GM23248 (cell line): ENCODE results near the gene SHCBP1L. TPM values are rescaled to one million over a fixed set of nuclear protein-coding genes. Genes with fewer than 3 reads are reported as not detected.

Experiments
- DNase-seq: peaks from one replicate; pipeline ENCODE4 v3.0.0-alpha.2; 2015
- H2AFZ ChIP-seq: fragments of 200-600 bp; sonication (generic); 2 replicates; pipeline ENCODE4 v1.6.1; 2016; ENCODE audit warnings: antibody characterized with exemption
- H3F3A ChIP-seq: fragments of 200-600 bp; sonication (generic); 2 replicates; pipeline ENCODE4 v1.6.1; 2016; ENCODE audit warnings: mild to moderate bottlenecking, antibody characterized with exemption, mixed run types; ENCODE audit not compliant: insufficient read depth
- H3K27ac ChIP-seq: fragments of 200-600 bp; sonication (generic); 2 replicates; pipeline ENCODE4 v1.5.1; 2016; ENCODE audit warnings: mild to moderate bottlenecking
- H3K27me3 ChIP-seq: fragments of 200-600 bp; sonication (generic); replicated peaks from 2 replicates; pipeline ENCODE4 v1.6.1; 2016; ENCODE audit warnings: mild to moderate bottlenecking; ENCODE audit not compliant: insufficient read depth
- H3K36me3 ChIP-seq: fragments of 200-600 bp; sonication (generic); 2 replicates; pipeline ENCODE4 v1.6.1; 2016; ENCODE audit warnings: low read depth, mild to moderate bottlenecking
- H3K4me1 ChIP-seq: fragments of 200-600 bp; sonication (generic); 2 replicates; pipeline ENCODE4 v1.6.1; 2016; ENCODE audit warnings: mild to moderate bottlenecking; ENCODE audit not compliant: insufficient read depth
- H3K4me2 ChIP-seq: fragments of 200-600 bp; sonication (generic); one replicate; pipeline ENCODE4 v1.6.1; 2016; ENCODE audit warnings: mild to moderate bottlenecking; ENCODE audit not compliant: unreplicated experiment
- H3K4me3 ChIP-seq: fragments of 200-600 bp; sonication (generic); 2 replicates; pipeline ENCODE4 v1.5.1; 2016; ENCODE audit warnings: mild to moderate bottlenecking
- H3K79me2 ChIP-seq: fragments of 200-600 bp; sonication (generic); 2 replicates; pipeline ENCODE4 v1.6.1; 2016; ENCODE audit warnings: mild to moderate bottlenecking; ENCODE audit not compliant: insufficient read depth
- H3K9ac ChIP-seq: fragments of 200-600 bp; sonication (generic); 2 replicates; pipeline ENCODE4 v1.6.1; 2016; ENCODE audit warnings: mild to moderate bottlenecking
- H3K9me2 ChIP-seq: fragments of 200-600 bp; sonication (generic); 2 replicates; pipeline ENCODE4 v1.6.1; 2016; ENCODE audit warnings: mixed run types, mild to moderate bottlenecking, moderate library complexity; ENCODE audit not compliant: insufficient read depth
- H3K9me3 ChIP-seq: fragments of 200-600 bp; sonication (generic); one replicate; pipeline ENCODE4 v1.6.1; 2017; ENCODE audit warnings: low read depth
- H4K20me1 ChIP-seq: fragments of 200-600 bp; sonication (generic); 2 replicates; pipeline ENCODE4 v1.6.0; 2016; ENCODE audit not compliant: insufficient read depth
- EZH2 ChIP-seq: fragments of 200-600 bp; sonication (generic); IDR thresholded peaks from 2 replicates; pipeline ENCODE4 v1.6.1; 2018; ENCODE audit warnings: antibody characterized with exemption, mild to moderate bottlenecking; ENCODE audit not compliant: insufficient read depth, poor library complexity, severe bottlenecking
- EZH2phosphoT487 ChIP-seq: fragments of 200-600 bp; sonication (generic); IDR thresholded peaks from 2 replicates; pipeline ENCODE4 v1.6.1; 2018; ENCODE audit warnings: antibody characterized with exemption, moderate library complexity, mild to moderate bottlenecking, low read depth; ENCODE audit not compliant: insufficient read depth
- WGBS, 2 experiments: methylation state at CpG; one replicate each; pipeline ENCODE4 v1.1.6; 2015 to 2017; ENCODE audit warnings: low lambda C conversion rate in 2 of 2, low coverage in 1 of 2; ENCODE audit errors: missing lambda C conversion rate in 2 of 2; 5-methylcytosine and 5-hydroxymethylcytosine counted together
- in situ Hi-C: fragments of 300-500 bp; cut with MboI; formaldehyde crosslinking; loops from 2 replicates; pipeline ENCODE4 v1.15.0; 2020
- polyA plus RNA-seq: library from polyadenylated mRNA; unstranded; fragments of >200 nt; fragmentation: Nextera tagmentation; extraction: Ambion mirVana; gene quantifications from 2 replicates; pipeline ENCODE4 v1.2.1, GENCODE V29; 2016
- total RNA-seq: library from RNA; depleted of rRNA; stranded (reverse); fragments of >200 nt; shearing (Covaris generic); gene quantifications from 2 replicates; pipeline ENCODE4 v1.2.3, GENCODE V29; 2014

SHCBP1L gene
- total and polyA plus RNA-seq, 2 experiments from 2014 or later: not detected

DNA sequence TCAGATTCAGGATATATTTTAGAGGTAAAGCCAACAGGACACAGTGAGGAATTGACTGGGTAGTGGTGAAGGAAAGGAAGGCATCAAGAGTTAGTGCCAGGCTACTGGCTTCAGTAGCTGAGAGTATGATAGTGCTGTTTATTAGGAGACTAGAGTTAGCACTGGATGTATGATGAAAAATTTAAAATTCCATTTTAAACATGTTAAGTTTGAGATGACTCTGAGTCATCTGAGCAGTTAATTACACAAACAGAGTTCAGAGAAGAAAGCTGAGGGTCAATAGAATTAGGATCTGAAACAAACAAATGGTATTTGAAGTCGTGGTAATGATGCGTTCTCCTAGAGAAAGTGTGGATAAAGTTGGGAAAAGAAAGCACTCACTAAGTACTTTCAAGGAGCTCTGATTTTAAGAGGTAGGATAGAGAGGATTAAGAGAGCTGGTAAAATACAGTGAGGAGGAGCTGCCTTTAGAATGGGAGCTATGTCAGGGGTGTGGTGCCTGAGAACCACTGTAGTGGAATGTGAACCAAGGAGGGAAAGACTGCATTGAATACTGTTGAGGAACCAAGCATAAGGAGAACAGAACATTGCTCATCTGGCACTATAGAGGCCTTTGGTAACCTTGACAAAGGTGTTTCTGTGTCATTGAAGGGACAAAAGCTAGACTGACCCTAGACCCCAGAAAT is 21.7 kb upstream of the SHCBP1L start:
- no peaks in the 10 kb centered on the region for H3K9me3 ChIP-seq
- H3K27me3 ChIP-seq: no peaks in the 10 kb centered on the region
- H3K4me1 ChIP-seq: peaks cover 17% of the 10 kb centered on the region
- H3K9ac ChIP-seq: no peak overlapping the region
- H4K20me1 ChIP-seq: no peaks in the 10 kb centered on the region
- no peaks in the 10 kb centered on the region for H3K9me2 ChIP-seq
- H2AFZ ChIP-seq: peak overlapping the region; percentile 68
- H3K36me3 ChIP-seq: no peaks in the 10 kb centered on the region
- in situ Hi-C loops: no loop called here
- peak overlapping the region; percentile 20; the same call in 1 of the 2 replicates for H3K27ac ChIP-seq
- WGBS, 2 experiments: 75 to 77% methylated on average over 2 of the region's 2 CpGs
- peak; percentile 45 for DNase-seq
- H3K79me2 ChIP-seq: no peaks in the 10 kb centered on the region
- H3K4me3 ChIP-seq: no peak overlapping the region
- H3F3A ChIP-seq: peaks cover 12% of the 10 kb centered on the region; the same call in 1 of the 2 replicates
- no peak overlapping the region for H3K4me2 ChIP-seq
- no peak for TF ChIP-seq EZH2phosphoT487
- no peak for TF ChIP-seq EZH2

DNA sequence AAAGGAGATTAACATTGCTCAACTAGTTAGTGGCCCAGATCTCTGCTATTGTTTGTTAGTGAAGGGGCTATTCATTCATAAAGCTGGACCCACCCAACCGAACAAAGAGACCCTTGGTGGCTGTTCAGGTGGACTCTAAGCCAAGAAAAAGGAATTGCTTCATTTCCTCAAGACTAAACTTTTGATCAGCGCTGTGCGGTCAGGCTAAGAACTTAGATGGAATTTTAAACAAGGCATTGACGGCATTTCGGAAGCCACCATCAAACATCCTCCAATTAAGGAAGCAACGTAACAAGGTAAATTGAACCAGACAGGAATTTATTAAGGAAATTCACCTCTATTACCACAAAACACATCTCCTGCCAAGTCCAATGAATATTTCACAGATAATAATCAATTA is 19.9 kb upstream of the SHCBP1L start:
- no peaks in the 10 kb centered on the region for H3K79me2 ChIP-seq
- no peaks in the 10 kb centered on the region for H3K9me2 ChIP-seq
- DNase-seq: no peak
- TF ChIP-seq EZH2phosphoT487: no peak
- TF ChIP-seq EZH2: no peak
- 91 to 92% methylated on average over 6 of the region's 6 CpGs for WGBS, 2 experiments
- no peak overlapping the region for H2AFZ ChIP-seq
- H3K4me3 ChIP-seq: no peak overlapping the region
- no peaks in the 10 kb centered on the region for H3K36me3 ChIP-seq
- H3K9ac ChIP-seq: no peak overlapping the region
- H3K9me3 ChIP-seq: no peaks in the 10 kb centered on the region
- peaks cover 22% of the 10 kb centered on the region for H3F3A ChIP-seq
- no peak overlapping the region for H3K4me2 ChIP-seq
- no peak overlapping the region for H3K27ac ChIP-seq
- H3K27me3 ChIP-seq: no peaks in the 10 kb centered on the region
- in situ Hi-C loops: no loop called here
- H4K20me1 ChIP-seq: no peaks in the 10 kb centered on the region
- H3K4me1 ChIP-seq: peaks cover 20% of the 10 kb centered on the region

DNA sequence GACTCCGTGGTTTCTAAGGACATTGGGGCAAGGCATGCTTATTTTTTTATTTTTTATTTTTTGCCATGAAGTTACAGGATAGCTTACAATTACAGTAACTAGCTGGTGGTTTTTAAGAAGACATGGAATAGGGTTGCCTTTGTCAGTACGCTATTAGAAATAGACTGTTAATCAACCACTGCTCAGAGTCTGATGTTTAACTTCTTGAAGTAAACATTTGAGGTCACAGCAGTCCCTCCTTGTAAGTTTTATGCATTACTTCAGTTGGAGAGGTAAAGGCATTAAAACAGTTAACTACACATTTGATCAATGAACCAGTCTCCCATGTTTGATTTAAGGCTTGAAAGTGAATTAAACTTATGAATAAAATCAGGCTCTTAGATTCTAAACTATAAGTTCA is 19.3 kb upstream of the SHCBP1L start:
- Histone ChIP-seq H4K20me1 (no peaks in the 10 kb centered on the region), H3K79me2 (no peaks in the 10 kb centered on the region), H3K4me1 (peaks cover 19% of the 10 kb centered on the region), H3K9me2 (no peaks in the 10 kb centered on the region), H3K27ac (no peak overlapping the region), H3K4me3 (no peak overlapping the region), H3K36me3 (no peaks in the 10 kb centered on the region), H2AFZ (no peak overlapping the region), H3K9ac (no peak overlapping the region), H3F3A (peaks cover 22% of the 10 kb centered on the region), H3K27me3 (no peaks in the 10 kb centered on the region), H3K4me2 (no peak overlapping the region), H3K9me3 (no peaks in the 10 kb centered on the region)
- in situ Hi-C loops: no loop called here
- DNase-seq: no peak
- 93 to 97% methylated on average over 2 of the region's 2 CpGs for WGBS, 2 experiments
- no peak for TF ChIP-seq EZH2
- no peak for TF ChIP-seq EZH2phosphoT487

DNA sequence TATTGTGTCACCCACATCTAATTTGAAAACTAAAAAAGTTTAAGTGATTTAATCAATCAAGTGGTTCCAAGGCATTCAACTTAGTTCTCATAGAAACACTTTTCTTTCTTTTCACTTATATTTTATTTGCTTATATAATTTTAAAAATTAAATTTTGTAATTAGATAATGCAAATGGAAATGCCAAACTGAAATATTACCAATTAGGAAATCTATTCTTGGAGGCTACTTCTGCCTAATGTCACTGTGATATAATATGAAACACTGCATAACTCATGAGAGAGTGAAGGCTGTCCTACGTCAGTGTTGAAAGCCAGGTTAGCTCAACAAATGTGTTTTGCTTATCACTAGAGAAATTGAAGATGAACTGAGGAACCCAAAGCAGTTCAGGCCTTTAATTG is 18.3 kb upstream of the SHCBP1L start:
- TF ChIP-seq EZH2 (no peak), EZH2phosphoT487 (no peak)
- Histone ChIP-seq H3K9me2 (no peaks in the 10 kb centered on the region), H3K27me3 (no peaks in the 10 kb centered on the region), H2AFZ (no peak overlapping the region), H3K4me2 (no peak overlapping the region), H3K36me3 (no peaks in the 10 kb centered on the region), H3K27ac (no peak overlapping the region), H3K9me3 (no peaks in the 10 kb centered on the region), H3K9ac (no peak overlapping the region), H3K4me3 (no peak overlapping the region), H3F3A (peaks cover 22% of the 10 kb centered on the region), H3K79me2 (no peaks in the 10 kb centered on the region), H4K20me1 (no peaks in the 10 kb centered on the region), H3K4me1 (peaks cover 19% of the 10 kb centered on the region)
- in situ Hi-C loops: no loop called here
- 90 to 95% methylated on average over 1 of the region's 1 CpG for WGBS, 2 experiments
- no peak for DNase-seq
